Vein endothelial cell (primary cell): ENCODE measurements around the gene LIN9. TPM values are rescaled to one million over a fixed set of nuclear protein-coding genes. Genes with fewer than 3 reads are reported as not detected.

Experiments
- total RNA-seq: library from RNA; depleted of rRNA; stranded (reverse); fragments of >200 nt; gene quantifications from 2 replicates; pipeline ENCODE4 v1.2.3, GENCODE V29; 2012

LIN9 gene, protein sequence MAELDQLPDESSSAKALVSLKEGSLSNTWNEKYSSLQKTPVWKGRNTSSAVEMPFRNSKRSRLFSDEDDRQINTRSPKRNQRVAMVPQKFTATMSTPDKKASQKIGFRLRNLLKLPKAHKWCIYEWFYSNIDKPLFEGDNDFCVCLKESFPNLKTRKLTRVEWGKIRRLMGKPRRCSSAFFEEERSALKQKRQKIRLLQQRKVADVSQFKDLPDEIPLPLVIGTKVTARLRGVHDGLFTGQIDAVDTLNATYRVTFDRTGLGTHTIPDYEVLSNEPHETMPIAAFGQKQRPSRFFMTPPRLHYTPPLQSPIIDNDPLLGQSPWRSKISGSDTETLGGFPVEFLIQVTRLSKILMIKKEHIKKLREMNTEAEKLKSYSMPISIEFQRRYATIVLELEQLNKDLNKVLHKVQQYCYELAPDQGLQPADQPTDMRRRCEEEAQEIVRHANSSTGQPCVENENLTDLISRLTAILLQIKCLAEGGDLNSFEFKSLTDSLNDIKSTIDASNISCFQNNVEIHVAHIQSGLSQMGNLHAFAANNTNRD
- 3.9 and 9.1 TPM in 2 replicates for total RNA-seq

DNA sequence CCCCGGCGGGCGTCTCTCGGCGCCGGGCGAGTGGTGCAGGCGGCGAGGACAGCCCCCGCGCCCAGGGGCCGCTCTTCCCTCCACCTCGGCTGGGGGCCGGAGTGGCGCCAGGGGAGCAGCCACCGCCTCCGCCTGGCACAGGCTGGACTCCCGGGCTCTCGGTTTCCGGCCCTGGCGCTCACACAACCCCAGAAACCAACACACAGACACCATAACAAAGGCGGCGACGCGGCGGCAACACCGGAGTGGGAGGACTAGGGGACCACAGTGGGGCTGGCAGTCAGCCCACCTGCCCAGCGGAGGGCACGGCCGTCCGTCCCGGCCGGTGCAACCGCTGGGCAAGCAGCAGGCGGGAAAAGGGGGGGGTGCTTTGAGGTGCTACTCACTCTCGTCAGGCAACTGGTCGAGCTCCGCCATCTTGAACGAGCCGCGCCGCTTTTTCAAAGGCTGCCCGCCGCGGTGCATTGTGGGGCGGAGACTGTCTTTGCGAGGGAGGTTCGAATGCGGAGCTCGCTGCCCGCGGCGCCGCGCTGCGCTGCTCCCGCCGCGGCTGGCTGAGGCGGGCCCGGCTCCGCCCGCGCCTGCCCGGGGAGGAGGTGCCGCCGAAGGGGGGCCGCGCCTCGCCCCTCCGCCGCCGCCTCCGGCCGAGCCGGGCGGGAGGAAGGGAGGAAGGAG, at the start of gene LIN9:
TSS of gene LIN9 (minus strand) at position 442 of the 675 bp plus-strand sequence. CDS start at position 417, 25 bp downstream.

DNA sequence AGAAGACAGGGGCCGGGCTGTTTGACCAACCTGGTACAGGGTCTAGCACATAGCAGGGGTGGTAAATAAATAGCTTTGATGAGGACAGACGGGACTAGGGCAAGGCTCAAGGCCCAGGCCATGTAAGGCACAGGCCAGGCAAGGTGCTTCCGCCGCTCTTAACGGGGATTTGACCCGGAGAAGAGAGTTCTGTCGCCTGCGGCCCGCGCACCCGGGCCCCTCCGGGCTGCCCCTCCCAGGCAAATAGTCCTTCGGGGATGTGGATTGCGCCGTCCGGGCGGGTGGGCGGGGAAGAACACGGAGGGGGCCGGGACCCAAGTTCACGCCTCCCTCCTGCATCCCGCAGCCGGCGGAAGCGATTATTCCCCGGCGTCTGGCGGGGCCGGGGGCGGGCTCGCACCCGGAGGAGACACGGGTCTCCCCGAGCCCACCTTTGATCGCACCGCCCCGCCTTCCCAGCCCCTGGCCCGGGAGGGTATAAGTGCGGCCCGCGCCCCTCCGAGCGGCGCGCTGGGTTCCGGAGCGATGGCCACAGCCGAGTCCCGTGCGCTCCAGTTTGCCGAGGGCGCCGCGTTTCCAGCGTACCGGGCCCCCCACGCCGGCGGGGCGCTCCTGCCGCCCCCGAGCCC, 85.7 kb downstream of the LIN9 start, which contains the start of gene MIXL1:
TSS of gene MIXL1 (plus strand) at position 508 of the 629 bp plus-strand sequence. CDS start at position 526, 18 bp downstream.

DNA sequence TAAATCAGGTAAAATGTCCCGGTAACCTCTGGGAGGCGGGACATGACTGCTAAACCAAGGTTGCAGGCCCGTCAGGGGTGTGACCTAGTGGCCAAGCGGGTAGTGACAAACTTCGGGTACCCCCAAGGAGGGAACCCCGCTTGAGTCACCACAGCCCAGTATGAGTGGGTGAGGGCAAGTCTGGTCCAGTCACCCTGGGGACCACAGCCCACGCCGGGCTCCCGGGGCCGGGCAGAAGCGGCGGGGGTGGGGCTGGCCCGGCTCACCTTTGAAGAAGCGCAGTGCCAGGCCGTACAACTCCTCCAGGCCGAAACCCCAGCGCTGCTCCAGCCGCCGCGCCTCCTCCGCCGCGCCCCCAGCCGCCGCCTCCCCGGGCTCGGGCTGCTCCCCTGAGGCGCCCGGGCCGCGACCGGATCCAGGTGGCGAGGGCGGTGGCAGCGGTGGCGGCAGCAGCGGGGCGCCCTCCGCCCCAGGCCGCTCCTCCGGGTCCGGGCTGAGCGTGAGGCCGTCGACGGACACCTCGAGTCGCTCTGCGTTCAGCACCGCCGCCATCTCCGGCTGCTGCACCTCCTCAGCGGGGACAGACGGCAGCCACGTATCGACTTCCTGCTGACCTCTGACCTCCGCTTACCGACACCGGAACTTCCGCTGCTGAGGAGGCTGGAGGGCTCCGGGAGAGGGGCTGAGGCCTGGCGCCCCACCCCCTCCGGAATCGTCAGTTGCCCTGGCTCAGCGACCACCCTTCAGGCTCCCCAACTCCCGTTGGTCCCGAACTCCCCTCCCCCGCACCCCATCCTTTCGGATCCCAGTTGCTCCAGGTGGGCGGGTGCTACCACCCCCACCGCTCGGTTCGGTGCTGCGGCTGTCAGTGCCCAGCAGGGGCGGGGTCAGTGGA, 122.6 kb downstream of the LIN9 start, which contains the start of gene ACBD3:
TSS of gene ACBD3 (minus strand) at position 618 of the 895 bp plus-strand sequence. CDS start at position 552, 66 bp downstream.

Other genes starting within 250 kb of the LIN9 start
- gene H3-3A, start 246.4 kb downstream of the LIN9 start, total RNA-seq: 233 and 273 TPM in 2 replicates
- 36.3 and 38.7 TPM in 2 replicates for gene ACBD3, start 122.4 kb downstream of the LIN9 start, total RNA-seq
- gene MIXL1, start 85.5 kb downstream of the LIN9 start, total RNA-seq: 0.10 TPM in 1 of 2 replicates, not detected in the other
- gene PARP1, start 98.9 kb upstream of the LIN9 start, total RNA-seq: 76.4 and 118 TPM in 2 replicates
- under 0.01 TPM in 1 of 2 replicates, not detected in the other for gene STUM, start 239.6 kb upstream of the LIN9 start, total RNA-seq